OCI-LY3 (cell line): ENCODE measurements around the gene CES4A.

Source experiments
- H2AFZ ChIP-seq: fragments of 200-600, 300-600 bp; shearing (Covaris generic); 2 replicates; pipeline ENCODE4 v1.6.0; 2014; ENCODE audit warnings: antibody characterized with exemption, low read depth, low read length
- H3K27ac ChIP-seq: fragments of 200-600, 300-600 bp; sonication (generic); 2 replicates; pipeline ENCODE4 v1.5.1; 2014; ENCODE audit warnings: mild to moderate bottlenecking, low read length, moderate library complexity, mixed read lengths
- H3K27me3 ChIP-seq: fragments of 200-600, 300-600 bp; sonication (generic); 2 replicates; pipeline ENCODE4 v1.6.1; 2014; ENCODE audit warnings: low read depth, low read length, mixed read lengths
- H3K36me3 ChIP-seq: fragments of 200-600, 300-600 bp; sonication (generic); replicated peaks from 2 replicates; pipeline ENCODE3; 2014; ENCODE audit warnings: low read depth, low read length, mixed read lengths
- H3K4me1 ChIP-seq: fragments of 300-600, 200-600 bp; sonication (generic); 2 replicates; pipeline ENCODE4 v1.6.1; 2014; ENCODE audit warnings: low read length, mixed read lengths
- H3K4me2 ChIP-seq: fragments of 200-600, 300-600 bp; sonication (generic); 2 replicates; pipeline ENCODE4 v1.6.1; 2014; ENCODE audit warnings: low read length, mixed read lengths
- H3K4me3 ChIP-seq: fragments of 300-600, 200-600 bp; sonication (generic); 2 replicates; pipeline ENCODE4 v1.5.1; 2014; ENCODE audit warnings: antibody characterized with exemption, mild to moderate bottlenecking, low read length, moderate library complexity
- H3K79me2 ChIP-seq: fragments of 300-600, 200-600 bp; shearing (Covaris generic); 2 replicates; pipeline ENCODE4 v1.6.1; 2014; ENCODE audit warnings: mild to moderate bottlenecking, low read length, mixed read lengths
- H3K9ac ChIP-seq: fragments of 300-600, 200-600 bp; shearing (Covaris generic); 2 replicates; pipeline ENCODE4 v1.6.0; 2014; ENCODE audit warnings: mild to moderate bottlenecking, low read length, moderate library complexity
- H3K9me3 ChIP-seq: fragments of 200-600, 300-600 bp; shearing (Covaris generic); 2 replicates; pipeline ENCODE4 v1.6.1; 2014; ENCODE audit warnings: low read length, mixed read lengths; ENCODE audit not compliant: insufficient read depth
- H4K20me1 ChIP-seq: fragments of 200-600, 300-600 bp; sonication (generic); 2 replicates; pipeline ENCODE4 v1.6.1; 2016; ENCODE audit warnings: low read length, mixed read lengths; ENCODE audit not compliant: insufficient read depth
- EZH2phosphoT487 ChIP-seq: fragments of 200-600 bp; shearing (Covaris generic); IDR thresholded peaks from 2 replicates; pipeline ENCODE4 v1.6.1; 2018; ENCODE audit warnings: antibody characterized with exemption, mixed run types, low read depth
- TF ChIP-seq, protein P1 (sequence below): fragments of 200-600, 300-600 bp; sonication (generic); IDR thresholded peaks from 2 replicates; pipeline ENCODE4 v1.5.1; 2014; ENCODE audit warnings: antibody characterized with exemption, low read length, low read depth

CES4A gene

DNA sequence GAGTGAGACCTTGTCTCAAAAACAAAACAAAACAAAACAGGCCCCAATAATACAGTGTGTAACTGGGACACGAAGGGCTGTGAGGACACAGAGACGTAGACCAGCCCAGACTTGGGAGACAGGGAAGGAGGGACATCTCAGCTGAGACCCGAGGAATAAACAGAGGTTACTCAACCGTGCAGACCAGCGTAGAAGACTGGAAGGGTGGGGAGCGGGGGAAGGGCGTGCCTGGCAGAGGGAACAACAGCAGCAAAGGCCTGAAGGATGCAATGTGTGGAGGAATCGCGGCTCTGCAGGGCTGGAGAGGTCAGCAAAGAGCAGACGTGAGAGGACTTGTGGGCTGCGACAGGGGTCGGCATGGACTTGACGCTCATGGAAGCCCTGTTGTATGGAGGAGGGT, 11.6 kb upstream of the CES4A start:
- no peaks in the 10 kb centered on the region for H3K9me3 ChIP-seq
- no peaks in the 10 kb centered on the region for H3K79me2 ChIP-seq
- H4K20me1 ChIP-seq, result no peaks in the 10 kb centered on the region
- TF ChIP-seq EZH2phosphoT487, result no peak
- TF ChIP-seq, protein P1, sequence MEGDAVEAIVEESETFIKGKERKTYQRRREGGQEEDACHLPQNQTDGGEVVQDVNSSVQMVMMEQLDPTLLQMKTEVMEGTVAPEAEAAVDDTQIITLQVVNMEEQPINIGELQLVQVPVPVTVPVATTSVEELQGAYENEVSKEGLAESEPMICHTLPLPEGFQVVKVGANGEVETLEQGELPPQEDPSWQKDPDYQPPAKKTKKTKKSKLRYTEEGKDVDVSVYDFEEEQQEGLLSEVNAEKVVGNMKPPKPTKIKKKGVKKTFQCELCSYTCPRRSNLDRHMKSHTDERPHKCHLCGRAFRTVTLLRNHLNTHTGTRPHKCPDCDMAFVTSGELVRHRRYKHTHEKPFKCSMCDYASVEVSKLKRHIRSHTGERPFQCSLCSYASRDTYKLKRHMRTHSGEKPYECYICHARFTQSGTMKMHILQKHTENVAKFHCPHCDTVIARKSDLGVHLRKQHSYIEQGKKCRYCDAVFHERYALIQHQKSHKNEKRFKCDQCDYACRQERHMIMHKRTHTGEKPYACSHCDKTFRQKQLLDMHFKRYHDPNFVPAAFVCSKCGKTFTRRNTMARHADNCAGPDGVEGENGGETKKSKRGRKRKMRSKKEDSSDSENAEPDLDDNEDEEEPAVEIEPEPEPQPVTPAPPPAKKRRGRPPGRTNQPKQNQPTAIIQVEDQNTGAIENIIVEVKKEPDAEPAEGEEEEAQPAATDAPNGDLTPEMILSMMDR, result no peak
- H2AFZ ChIP-seq, result no peak overlapping the region
- no peak overlapping the region for H3K4me3 ChIP-seq
- H3K27me3 ChIP-seq, result no peaks in the 10 kb centered on the region
- no peaks in the 10 kb centered on the region for H3K4me1 ChIP-seq
- H3K27ac ChIP-seq, result no peak overlapping the region
- H3K36me3 ChIP-seq, result no peaks in the 10 kb centered on the region
- H3K4me2 ChIP-seq, result no peak overlapping the region
- no peak overlapping the region for H3K9ac ChIP-seq

DNA sequence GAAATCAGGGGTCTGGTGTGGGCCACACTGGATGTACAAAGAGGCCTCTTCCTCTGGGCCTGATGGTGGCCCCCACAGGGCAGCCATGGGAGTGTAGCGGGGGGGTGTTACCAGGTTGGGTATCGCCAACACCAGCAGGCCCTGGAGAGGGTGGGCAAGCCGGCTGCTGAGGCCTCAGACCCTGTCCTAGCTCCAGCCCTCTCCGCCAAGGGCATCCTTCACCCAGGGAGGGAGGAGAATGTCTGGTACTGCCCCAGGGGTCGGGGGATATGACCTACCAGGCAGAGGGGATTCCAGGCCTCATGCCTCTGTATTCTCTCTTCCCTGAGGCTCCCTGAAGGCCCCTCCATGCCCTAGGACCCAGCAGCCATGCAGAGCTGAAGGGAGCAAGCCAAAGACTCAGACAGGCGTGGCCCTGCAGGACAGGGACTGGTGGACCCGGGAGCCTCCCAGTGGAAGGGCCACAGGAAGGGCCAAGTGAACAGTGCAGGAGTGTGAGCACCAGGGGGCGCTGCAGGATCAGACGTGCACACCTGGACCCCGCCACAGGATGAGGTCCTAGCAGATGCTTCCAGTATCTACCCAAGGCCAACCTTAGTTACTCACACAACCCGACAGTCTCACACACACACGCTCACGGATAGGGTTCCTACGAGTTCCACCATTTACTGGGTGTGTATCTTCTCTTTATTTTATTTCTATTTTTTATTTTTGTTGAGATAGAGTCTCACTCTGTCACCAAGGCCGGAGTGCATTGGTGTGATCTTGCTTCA, 10.9 kb upstream of the CES4A start:
- Histone ChIP-seq H3K9me3 (no peaks in the 10 kb centered on the region), H3K36me3 (no peaks in the 10 kb centered on the region), H3K27ac (no peak overlapping the region), H3K9ac (no peak overlapping the region), H2AFZ (peak overlapping the region; percentile 52; the same call in 1 of the 2 replicates), H3K4me2 (0 out of 2 replicates have a peak overlapping the region, but pooled peaks have one; percentile 11), H3K27me3 (no peaks in the 10 kb centered on the region), H3K4me1 (no peaks in the 10 kb centered on the region), H3K79me2 (no peaks in the 10 kb centered on the region), H4K20me1 (no peaks in the 10 kb centered on the region), H3K4me3 (no peak overlapping the region)
- TF ChIP-seq, protein P1, result peak; percentile 87
- TF ChIP-seq EZH2phosphoT487, result no peak

DNA sequence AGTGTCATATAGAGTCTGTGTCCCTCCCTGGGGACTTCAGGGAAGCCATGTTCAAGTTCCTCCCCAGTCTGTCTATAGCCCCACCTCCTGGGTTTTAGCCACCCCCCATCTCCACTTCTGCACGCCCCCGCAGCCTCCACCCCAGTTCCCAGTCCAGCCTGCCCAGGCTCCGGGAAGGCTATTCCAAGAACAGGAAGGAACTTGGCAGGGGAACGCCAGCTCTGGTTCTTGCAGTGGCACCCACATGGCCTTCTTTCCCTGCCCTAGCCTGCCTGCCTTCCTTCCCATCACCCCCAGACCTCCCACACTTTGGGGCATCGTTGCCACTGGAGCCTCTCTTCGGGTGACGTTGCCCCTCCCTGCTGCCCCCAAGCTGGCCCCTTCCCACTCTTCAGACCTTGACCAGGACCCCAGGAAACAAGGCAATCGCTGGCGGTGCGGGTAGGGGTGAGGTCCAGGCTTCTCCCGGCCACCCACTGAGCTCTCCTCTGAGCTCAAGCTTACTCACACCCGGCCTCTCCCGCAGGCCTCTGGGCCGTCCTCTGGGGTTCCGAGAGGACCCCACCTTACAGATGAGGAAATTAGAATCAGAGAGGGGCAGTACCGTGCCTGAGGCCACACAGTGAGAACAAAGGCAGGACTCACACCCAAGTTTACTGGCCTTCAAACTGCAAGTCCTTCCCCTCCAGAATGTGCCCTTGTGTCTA, 9.2 kb upstream of the CES4A start:
- Histone ChIP-seq H3K9me3 (no peaks in the 10 kb centered on the region), H3K27me3 (no peaks in the 10 kb centered on the region), H3K4me3 (no peak overlapping the region), H3K4me1 (no peaks in the 10 kb centered on the region), H4K20me1 (no peaks in the 10 kb centered on the region), H3K9ac (no peak overlapping the region), H3K36me3 (no peaks in the 10 kb centered on the region), H3K27ac (no peak overlapping the region), H2AFZ (no peak overlapping the region), H3K79me2 (no peaks in the 10 kb centered on the region), H3K4me2 (no peak overlapping the region)
- no peak for TF ChIP-seq EZH2phosphoT487
- TF ChIP-seq, protein P1, result no peak

DNA sequence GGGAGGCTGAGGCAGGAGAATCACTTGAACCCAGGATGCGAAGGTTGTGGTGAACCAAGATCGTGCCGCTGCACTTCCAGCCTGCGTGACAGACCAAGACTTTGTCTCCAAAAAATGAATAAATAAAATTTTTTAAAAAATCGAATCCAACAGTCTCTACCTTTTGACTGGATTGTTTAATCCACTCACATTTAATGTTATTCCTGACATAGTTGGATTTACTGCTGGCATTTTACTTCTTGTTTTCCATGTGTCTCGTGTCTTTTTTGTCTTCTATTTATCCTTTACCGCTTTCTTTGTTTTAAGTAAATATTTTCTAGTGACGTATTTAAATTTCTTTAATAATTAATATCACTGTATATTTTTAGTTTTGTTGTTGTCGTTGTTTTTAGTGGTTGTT, 5.4 kb upstream of the CES4A start:
- no peaks in the 10 kb centered on the region for H3K9me3 ChIP-seq

More for the DNA sequence above, 5.4 kb upstream of the CES4A start:
- no peak overlapping the region for H3K4me3 ChIP-seq
- no peaks in the 10 kb centered on the region for H3K36me3 ChIP-seq
- no peaks in the 10 kb centered on the region for H4K20me1 ChIP-seq
- H3K27ac ChIP-seq, result no peak overlapping the region
- no peaks in the 10 kb centered on the region for H3K27me3 ChIP-seq
- H2AFZ ChIP-seq, result no peak overlapping the region
- H3K4me1 ChIP-seq, result no peaks in the 10 kb centered on the region
- H3K4me2 ChIP-seq, result no peak overlapping the region
- no peak for TF ChIP-seq EZH2phosphoT487
- TF ChIP-seq, protein P1, result no peak
- no peak overlapping the region for H3K9ac ChIP-seq
- no peaks in the 10 kb centered on the region for H3K79me2 ChIP-seq
